ENCODE measurements around the gene BEND4.

The BEND4 gene

DNA sequence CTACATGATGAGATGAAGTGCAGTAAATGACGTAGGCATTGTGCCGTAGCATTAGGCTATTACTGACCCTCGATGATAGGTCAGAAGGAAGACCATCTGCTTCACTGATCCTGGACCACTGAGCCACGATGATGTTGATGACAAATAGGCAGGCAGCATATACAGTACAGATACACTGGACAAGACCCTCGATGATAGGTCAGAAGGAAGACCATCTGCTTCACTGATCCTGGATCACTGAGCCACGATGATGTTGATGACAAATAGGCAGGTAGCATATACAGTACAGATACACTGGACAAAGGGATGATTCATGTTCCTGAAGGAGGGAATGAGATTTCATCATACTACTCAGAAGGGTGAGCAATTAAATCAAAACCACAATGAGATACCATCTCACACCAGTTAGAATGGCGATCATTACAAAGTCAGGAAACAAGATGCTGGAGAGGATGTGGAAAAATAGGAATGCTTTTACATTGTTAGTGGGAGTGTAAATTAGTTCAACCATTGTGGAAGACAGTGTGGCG is 50.9 kb downstream of the BEND4 start:
- no peak for DNase-seq

GRCh38 chr4:42088386-42088785 is 64.1 kb downstream of the BEND4 start:
- no peak for DNase-seq

DNA sequence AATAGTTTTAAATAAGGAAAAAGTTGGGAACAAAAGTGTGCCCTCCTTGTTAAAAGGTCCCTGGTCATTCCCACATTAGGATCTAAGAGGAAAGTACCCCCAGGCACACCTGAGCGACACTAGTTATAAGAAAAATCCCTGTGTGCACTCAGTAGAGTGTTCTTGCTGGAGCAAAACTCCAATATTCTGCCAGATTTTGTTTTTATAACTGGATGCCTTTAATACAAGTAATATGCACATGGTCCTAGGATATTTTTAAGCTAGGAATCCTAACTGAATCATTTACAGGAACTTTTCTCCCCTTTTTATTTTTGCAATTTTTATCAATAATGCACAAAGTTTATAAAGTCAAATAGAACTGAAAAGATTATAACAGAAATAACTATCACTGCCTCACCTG is 68.6 kb downstream of the BEND4 start:
- DNase-seq: no peak

DNA sequence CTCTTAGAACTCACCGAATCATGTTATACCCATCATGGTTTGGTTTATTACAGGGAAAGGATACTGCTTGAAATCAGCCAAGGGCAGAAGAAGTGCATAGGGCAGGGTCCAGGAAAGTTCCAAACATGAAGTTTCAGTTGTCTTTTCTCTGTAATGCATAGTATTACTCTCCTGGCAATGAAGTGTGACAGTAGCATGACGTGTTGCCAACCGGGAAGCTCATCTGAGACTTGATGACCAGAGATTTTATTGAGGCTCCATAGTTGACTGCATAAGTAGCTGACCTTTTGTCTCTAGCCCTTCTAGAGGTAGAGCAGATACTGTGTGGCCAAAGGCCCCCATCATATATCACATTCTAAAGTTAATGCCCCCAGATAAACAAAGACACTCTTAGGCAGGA is 72.1 kb downstream of the BEND4 start:
- DNase-seq: no peak

GRCh38 chr4:42078184-42078801 is 74.2 kb downstream of the BEND4 start:
- DNase-seq: no peak

DNA sequence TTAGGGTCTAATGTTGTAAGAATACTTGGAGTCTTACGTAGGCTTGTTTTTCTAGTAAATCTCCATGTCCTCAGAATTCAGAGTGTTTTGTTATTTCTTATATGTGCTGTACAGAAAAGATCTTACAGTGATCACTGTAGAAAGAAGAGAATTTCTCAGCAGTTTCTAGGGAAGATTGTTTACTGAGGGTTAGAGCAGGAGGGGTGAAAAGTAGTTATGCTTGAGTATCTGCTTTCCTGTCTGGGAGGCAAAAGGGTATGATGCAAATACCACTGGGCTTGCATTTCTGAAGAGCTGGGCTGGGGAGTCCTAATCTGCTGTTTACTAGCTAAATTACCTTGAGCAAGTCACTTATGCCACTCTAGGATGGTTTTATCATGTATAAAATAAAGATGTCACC is 78.2 kb downstream of the BEND4 start:
- no peak for DNase-seq

- no peak for DNase-seq
Observed at GRCh38 chr4:42070463-42070862, 82.0 kb downstream of the BEND4 start.

GRCh38 chr4:42067264-42067663 is 85.2 kb downstream of the BEND4 start:
- no peak for DNase-seq

DNA sequence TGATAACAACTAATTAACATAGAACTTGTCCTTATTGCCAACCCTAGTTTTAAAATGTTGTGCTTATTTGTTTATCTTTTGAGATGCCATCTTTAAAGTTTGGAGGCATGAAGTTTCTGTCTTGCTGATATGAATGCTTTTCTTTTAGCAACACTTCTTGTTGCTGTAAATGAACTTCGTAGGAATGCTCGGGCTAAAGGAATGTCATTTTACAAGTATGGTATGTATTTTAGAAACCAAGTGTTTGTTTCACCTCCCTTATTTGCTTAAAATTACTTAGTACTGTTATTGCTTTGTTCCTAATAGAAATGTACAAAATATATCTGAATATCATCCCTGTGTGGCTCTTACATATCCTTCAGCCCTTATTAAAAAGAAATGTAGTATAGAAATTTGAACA is 86.1 kb downstream of the BEND4 start:
- DNase-seq: no peak
